ENCODE results near the gene TXNRD2. TPM values are rescaled to one million over a fixed set of nuclear protein-coding genes. Genes with fewer than 3 reads are reported as not detected.

Gene TXNRD2
- total RNA-seq, 4 donors from 2014 or later = 12.1 to 28.9 (median 21.6) TPM

DNA sequence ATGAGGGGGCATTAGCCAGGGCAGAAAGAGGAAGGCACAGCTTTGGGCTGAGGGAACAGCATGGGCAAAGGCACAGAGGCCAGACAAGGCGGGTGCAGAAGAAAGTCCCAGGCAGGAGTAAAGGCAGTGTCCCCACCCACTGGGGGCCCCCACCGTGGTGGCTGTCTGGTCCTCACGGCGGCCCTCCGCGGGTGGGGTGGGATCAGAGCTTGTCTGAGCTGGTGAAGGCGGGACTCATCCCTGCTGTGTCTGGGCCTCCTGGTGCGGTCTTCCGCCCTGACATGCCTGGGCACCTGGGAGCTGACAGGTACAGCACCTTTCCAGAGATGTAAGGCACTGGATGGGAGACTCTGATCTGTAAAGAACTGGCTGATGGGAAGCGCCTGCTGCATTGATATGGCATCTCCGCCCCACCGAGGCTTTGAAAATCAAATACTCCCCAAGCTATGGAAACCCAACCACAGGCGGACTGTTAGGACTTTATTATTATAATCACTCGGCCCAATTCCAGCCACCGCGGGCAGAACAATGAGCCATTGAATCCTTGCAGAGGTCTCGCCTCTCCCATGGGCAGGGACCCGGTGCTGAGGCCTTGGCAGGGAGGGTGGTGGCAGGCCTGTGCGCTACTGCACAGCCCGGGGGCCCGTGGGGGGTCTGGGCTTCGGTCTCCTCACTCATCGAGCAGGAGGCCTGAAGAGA, 72.7 kb downstream of the TXNRD2 start:
- H3K36me3 ChIP-seq = no peaks in the 10 kb centered on the region
- peaks cover 5 to 14% (median 12%) of the 10 kb centered on the region in 4 donors for H3K4me1 ChIP-seq
- no peaks in the 10 kb centered on the region for H3K9me3 ChIP-seq
- intact Hi-C loops (cut with DNase I; ENCODE audit: low total_unique reads) (no loop called here), in situ Hi-C loops (cut with MboI; ENCODE audit: low pct_ligation_motif_present in 1 of 4, low pct_unique_long_range_greater_than_20kb in 1 of 4, low sequenced_read_pairs in 3 of 4) (no loop called here)
- DNase-seq = peak; percentile 66
- H3K27me3 ChIP-seq = no peaks in the 10 kb centered on the region
- no peak overlapping the region for H3K4me3 ChIP-seq
- WGBS, 2 donors (ENCODE audit: low coverage in 1 of 2) = 51% methylated on average over 21 of the region's 23 CpGs; no CpG with 5 or more reads in 1 of the 2 donors
- no peak for TF ChIP-seq EP300 (IDR thresholded peaks at IDR 0.05; ENCODE audit: low read depth)
- no peak for TF ChIP-seq CTCF (IDR thresholded peaks at IDR 0.05)
- no peak for TF ChIP-seq POLR2A (IDR thresholded peaks at IDR 0.05)
- TF ChIP-seq POLR2AphosphoS5 (IDR thresholded peaks at IDR 0.05) = no peak
- H3K27ac ChIP-seq = peak overlapping the region in 1 of 4 donors; percentile 12

DNA sequence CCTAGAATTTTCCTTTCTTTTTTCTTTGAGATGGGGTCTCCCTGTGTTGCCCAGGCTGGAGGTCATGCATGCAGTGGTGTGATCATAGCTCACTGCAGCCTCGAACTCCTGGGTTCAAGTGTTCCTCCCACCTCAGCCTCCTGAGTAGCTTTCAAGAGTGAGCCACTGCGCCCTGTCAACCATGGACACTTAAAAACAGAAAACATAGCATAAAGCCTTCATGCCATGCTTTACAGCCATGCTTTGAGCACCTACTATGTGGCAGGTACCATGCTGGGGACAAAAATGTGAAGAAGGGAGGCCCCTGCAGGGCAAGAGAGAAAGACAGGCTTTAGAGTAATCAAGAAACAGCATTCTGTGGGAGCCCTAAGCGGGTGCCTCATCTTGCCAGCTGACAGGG, 73.3 kb downstream of the TXNRD2 start:
- H3K4me1 ChIP-seq = peaks cover 0 to 10% (median 6%) of the 10 kb centered on the region in 4 donors
- H3K27ac ChIP-seq = no peak overlapping the region
- no peak overlapping the region for H3K4me3 ChIP-seq
- intact Hi-C loops (cut with DNase I; ENCODE audit: low total_unique reads) (no loop called here), in situ Hi-C loops (cut with MboI; ENCODE audit: low pct_ligation_motif_present in 1 of 4, low pct_unique_long_range_greater_than_20kb in 1 of 4, low sequenced_read_pairs in 3 of 4) (no loop called here)
- no peak for DNase-seq
- H3K36me3 ChIP-seq = no peaks in the 10 kb centered on the region
- H3K9me3 ChIP-seq = no peaks in the 10 kb centered on the region
- WGBS, 2 donors (ENCODE audit: low coverage in 1 of 2) = 82 to 84% methylated on average over 2 to 3 of the region's 3 CpGs
- no peaks in the 10 kb centered on the region for H3K27me3 ChIP-seq
- TF ChIP-seq EP300 (IDR thresholded peaks at IDR 0.05; ENCODE audit: low read depth) (no peak), CTCF (IDR thresholded peaks at IDR 0.05) (no peak), POLR2A (IDR thresholded peaks at IDR 0.05) (no peak), POLR2AphosphoS5 (IDR thresholded peaks at IDR 0.05) (no peak)

- intact Hi-C loops (cut with DNase I; ENCODE audit: low total_unique reads) (no loop called here), in situ Hi-C loops (cut with MboI; ENCODE audit: low pct_ligation_motif_present in 1 of 4, low pct_unique_long_range_greater_than_20kb in 1 of 4, low sequenced_read_pairs in 3 of 4) (no loop called here)
- Histone ChIP-seq H3K4me1 (peaks cover 0 to 10% (median under 1%) of the 10 kb centered on the region in 4 donors), H3K27ac (no peak overlapping the region), H3K36me3 (no peaks in the 10 kb centered on the region), H3K27me3 (no peaks in the 10 kb centered on the region), H3K4me3 (no peak overlapping the region), H3K9me3 (no peaks in the 10 kb centered on the region)
- no peak for TF ChIP-seq POLR2A (IDR thresholded peaks at IDR 0.05)
- TF ChIP-seq CTCF (IDR thresholded peaks at IDR 0.05) = no peak
- TF ChIP-seq EP300 (IDR thresholded peaks at IDR 0.05; ENCODE audit: low read depth) = no peak
- no peak for TF ChIP-seq POLR2AphosphoS5 (IDR thresholded peaks at IDR 0.05)
- 86 to 94% methylated on average over 1 to 7 of the region's 7 CpGs for WGBS, 2 donors (ENCODE audit: low coverage in 1 of 2)
- DNase-seq = no peak
Observed at GRCh38 chr22:19867617-19868016, 74.0 kb downstream of the TXNRD2 start.

- in situ Hi-C loops (cut with MboI; ENCODE audit: low pct_ligation_motif_present in 1 of 4, low pct_unique_long_range_greater_than_20kb in 1 of 4, low sequenced_read_pairs in 3 of 4) = no loop called here
- Histone ChIP-seq H3K4me1 (peaks cover 0 to 10% (median 0%) of the 10 kb centered on the region in 4 donors), H3K9me3 (no peaks in the 10 kb centered on the region), H3K27me3 (no peaks in the 10 kb centered on the region), H3K4me3 (no peak overlapping the region), H3K27ac (no peak overlapping the region), H3K36me3 (no peaks in the 10 kb centered on the region)
- WGBS, 2 donors (ENCODE audit: low coverage in 1 of 2) = 86 to 89% methylated on average over 3 of the region's 3 CpGs
- DNase-seq = no peak
- intact Hi-C loops (cut with DNase I; ENCODE audit: low total_unique reads) = no loop called here
- TF ChIP-seq POLR2A (IDR thresholded peaks at IDR 0.05) = no peak
- no peak for TF ChIP-seq POLR2AphosphoS5 (IDR thresholded peaks at IDR 0.05)
- TF ChIP-seq EP300 (IDR thresholded peaks at IDR 0.05; ENCODE audit: low read depth) = no peak
- no peak for TF ChIP-seq CTCF (IDR thresholded peaks at IDR 0.05)
Observed at GRCh38 chr22:19866665-19867009, 75.0 kb downstream of the TXNRD2 start.
